Measurements from ENCODE around the gene LCK. TPM values are rescaled to one million over a fixed set of nuclear protein-coding genes. Genes with fewer than 3 reads are reported as not detected.

LCK gene
- total and polyA plus RNA-seq, 2 of the 8 experiments (the other 6 are each of a cell fraction or from before 2014, with no cell fraction given): 75.3 to 122 TPM

- Histone ChIP-seq H2AFZ (ENCODE audit: low read length) (no peak overlapping the region), H3K36me3 (ENCODE audit: control insufficient read depth in 2 of 4, insufficient read depth in 4 of 4, low read length in 3 of 4) (peaks cover 0 to 4% (median 1%) of the 10 kb centered on the region in 4 experiments; a peak in 1 of 8 replicates), H4K20me1 (replicated peaks in 1 of 2; ENCODE audit: control insufficient read depth in 1 of 2, insufficient read depth in 2 of 2, low read length in 2 of 2) (no peaks in the 10 kb centered on the region), H2BK15ac (ENCODE audit: low read length) (no peak overlapping the region), H3K4me1 (replicated peaks in 1 of 4; ENCODE audit: control insufficient read depth in 3 of 4, insufficient read depth in 4 of 4, low read length in 3 of 4) (no peaks in the 10 kb centered on the region), H3K56ac (replicated peaks; ENCODE audit: insufficient read length, low read depth, low read length) (no peak overlapping the region), H3K27ac (ENCODE audit: low read depth, low read length) (no peak overlapping the region), H2AK5ac (ENCODE audit: low read depth, low read length) (no peak overlapping the region), H3K9me3 (ENCODE audit: insufficient read depth in 2 of 2, low read depth in 1 of 2, low read length in 1 of 2) (no peaks in the 10 kb centered on the region), H3K4me2 (ENCODE audit: insufficient read depth in 1 of 2, low read depth in 2 of 2, low read length in 2 of 2) (no peak overlapping the region), H3K79me1 (ENCODE audit: low read depth, low read length) (no peaks in the 10 kb centered on the region), H3K23me2 (ENCODE audit: low read depth, low read length) (no peaks in the 10 kb centered on the region), H2BK12ac (ENCODE audit: low read depth, low read length) (no peak overlapping the region), H2BK5ac (ENCODE audit: low read depth, low read length) (no peak overlapping the region), H3K79me2 (ENCODE audit: control insufficient read depth in 1 of 2, insufficient read depth in 2 of 2, low read length in 2 of 2) (no peaks in the 10 kb centered on the region), H3K14ac (ENCODE audit: insufficient read length) (no peak overlapping the region), H3K18ac (ENCODE audit: extremely low read depth, low read length) (no peak overlapping the region), H2BK120ac (replicated peaks; ENCODE audit: low read depth, low read length) (no peak overlapping the region), H3K27me3 (replicated peaks in 1 of 4; ENCODE audit: control insufficient read depth in 3 of 4, extremely low read depth in 1 of 4, insufficient read depth in 3 of 4, low read length in 3 of 4) (no peaks in the 10 kb centered on the region), H3K9ac (replicated peaks in 1 of 4; ENCODE audit: extremely low read depth in 1 of 4, low read depth in 3 of 4, low read length in 3 of 4) (no peak overlapping the region), H2BK20ac (ENCODE audit: low read length) (no peak overlapping the region), H3K4ac (replicated peaks; ENCODE audit: insufficient read length, low read depth, low read length) (no peak overlapping the region), H3K4me3 (ENCODE audit: extremely low read depth in 1 of 4, insufficient read depth in 2 of 4, low read depth in 3 of 4, low read length in 4 of 4) (no peak overlapping the region), H4K91ac (replicated peaks; ENCODE audit: insufficient read length, low read length) (no peak overlapping the region), H4K8ac (ENCODE audit: extremely low read depth, insufficient read depth, low read length) (no peak overlapping the region), H4K5ac (ENCODE audit: insufficient read length, low read depth, low read length) (no peak overlapping the region), H3K23ac (ENCODE audit: insufficient read length) (no peak overlapping the region)
- FAIRE-seq (no peak), DNase-seq (ENCODE audit: low read depth in 1 of 2, low spot score in 2 of 2) (no peak)
- 91% methylated on average over 3 of the region's 3 CpGs; no CpG with 5 or more reads in 1 of the 2 experiments for WGBS, 2 experiments (ENCODE audit: extremely low coverage in 1 of 2, insufficient coverage in 1 of 2, insufficient read length in 1 of 2, insufficient replicate concordance in 2 of 2, low coverage in 1 of 2, low lambda C conversion rate in 2 of 2, missing lambda C conversion rate in 1 of 2)
- ChIA-PET POLR2A (ENCODE audit: partially characterized antibody) (interaction anchor here (0.8 kb wide), 1 partner anchor 46 kb away, joined by 3 read pairs; no protein-coding TSS in a partner anchor), CTCF (ENCODE audit: partially characterized antibody) (interaction anchor here (0.5 kb wide), 1 partner anchor 144 kb away, joined by 3 read pairs; no protein-coding TSS in a partner anchor)
- TF ChIP-seq SRF (IDR thresholded peaks at IDR 0.05; ENCODE audit: low read depth, low read length) (no peak), KDM1A (IDR thresholded peaks at IDR 0.05; ENCODE audit: borderline replicate concordance, low read length) (no peak), TBP (IDR thresholded peaks at IDR 0.05; ENCODE audit: low read depth, low read length) (no peak), CBX5 (IDR thresholded peaks at IDR 0.05; ENCODE audit: low read depth, low read length) (no peak)
Observed at GRCh38 chr1:32285658-32286057, 34.6 kb downstream of the LCK start.
